ENCODE results near the gene SCT. TPM values are rescaled to one million over a fixed set of nuclear protein-coding genes. Genes with fewer than 3 reads are reported as not detected.

Gene SCT
- total RNA-seq, 2 experiments from 2014 or later = not detected

DNA sequence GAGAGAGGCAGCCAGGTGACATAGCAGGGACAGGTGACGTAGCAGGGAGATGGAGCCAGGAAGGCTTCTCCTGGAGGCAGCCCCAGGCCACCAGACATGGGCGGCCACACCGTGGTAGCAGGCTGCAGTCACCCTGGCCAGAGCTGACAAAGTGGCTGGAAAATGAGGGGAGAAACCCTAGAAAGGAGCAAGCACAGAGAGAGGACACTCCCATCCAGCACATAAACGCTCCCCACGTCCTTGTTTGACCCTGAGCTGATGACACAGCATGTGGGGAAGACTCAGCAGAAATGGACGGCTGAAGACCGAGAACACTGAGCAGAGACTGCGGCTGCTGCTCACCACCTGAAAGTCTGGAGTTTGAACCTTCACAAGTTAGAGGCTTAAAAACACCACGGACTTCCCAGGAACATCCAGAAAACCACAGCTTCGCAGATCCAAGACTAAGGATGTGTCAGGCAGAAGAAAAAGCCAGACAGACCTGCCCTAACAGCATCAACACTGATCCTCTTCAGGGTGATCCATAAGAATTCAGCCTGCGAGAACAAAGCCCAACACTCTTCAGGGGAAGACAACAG, 38.8 kb upstream of the SCT start:
- no peaks in the 10 kb centered on the region for H3K4me1 ChIP-seq (ENCODE audit: insufficient read depth, low read length)
- Mint-ChIP-seq H3K9me3 (no peaks in the 10 kb centered on the region), H3K27me3 (no peaks in the 10 kb centered on the region), H3K4me1 (ENCODE audit: low read depth) (no peaks in the 10 kb centered on the region), H3K4me3 (no peak overlapping the region), H3K27ac (no peak overlapping the region), H3K36me3 (ENCODE audit: low read depth) (peaks cover 22% of the 10 kb centered on the region)
- no peak overlapping the region for H3K27ac ChIP-seq (ENCODE audit: low read depth in 1 of 2, low read length in 2 of 2)
- POLR2A ChIA-PET = no interaction called here
- no peak for ATAC-seq (ENCODE audit: poor library complexity)
- TF ChIP-seq, protein P1, sequence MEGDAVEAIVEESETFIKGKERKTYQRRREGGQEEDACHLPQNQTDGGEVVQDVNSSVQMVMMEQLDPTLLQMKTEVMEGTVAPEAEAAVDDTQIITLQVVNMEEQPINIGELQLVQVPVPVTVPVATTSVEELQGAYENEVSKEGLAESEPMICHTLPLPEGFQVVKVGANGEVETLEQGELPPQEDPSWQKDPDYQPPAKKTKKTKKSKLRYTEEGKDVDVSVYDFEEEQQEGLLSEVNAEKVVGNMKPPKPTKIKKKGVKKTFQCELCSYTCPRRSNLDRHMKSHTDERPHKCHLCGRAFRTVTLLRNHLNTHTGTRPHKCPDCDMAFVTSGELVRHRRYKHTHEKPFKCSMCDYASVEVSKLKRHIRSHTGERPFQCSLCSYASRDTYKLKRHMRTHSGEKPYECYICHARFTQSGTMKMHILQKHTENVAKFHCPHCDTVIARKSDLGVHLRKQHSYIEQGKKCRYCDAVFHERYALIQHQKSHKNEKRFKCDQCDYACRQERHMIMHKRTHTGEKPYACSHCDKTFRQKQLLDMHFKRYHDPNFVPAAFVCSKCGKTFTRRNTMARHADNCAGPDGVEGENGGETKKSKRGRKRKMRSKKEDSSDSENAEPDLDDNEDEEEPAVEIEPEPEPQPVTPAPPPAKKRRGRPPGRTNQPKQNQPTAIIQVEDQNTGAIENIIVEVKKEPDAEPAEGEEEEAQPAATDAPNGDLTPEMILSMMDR (IDR thresholded peaks at IDR 0.05) = no peak
- CTCF ChIA-PET = no interaction called here
- no peak for DNase-seq
- no peaks in the 10 kb centered on the region for H3K9me3 ChIP-seq (ENCODE audit: control insufficient read depth in 1 of 2, insufficient read depth in 1 of 2, low read length in 2 of 2)
- H3K4me3 ChIP-seq (ENCODE audit: low read length) = no peak overlapping the region
- H3K27me3 ChIP-seq (ENCODE audit: control insufficient read depth in 1 of 2, insufficient read depth in 2 of 2, low read length in 2 of 2) = no peaks in the 10 kb centered on the region
- intact Hi-C loops (cut with DNase I, micrococcal nuclease) = no loop called here
- peaks cover 6% of the 10 kb centered on the region for H3K36me3 ChIP-seq (ENCODE audit: insufficient read depth, low read length)

DNA sequence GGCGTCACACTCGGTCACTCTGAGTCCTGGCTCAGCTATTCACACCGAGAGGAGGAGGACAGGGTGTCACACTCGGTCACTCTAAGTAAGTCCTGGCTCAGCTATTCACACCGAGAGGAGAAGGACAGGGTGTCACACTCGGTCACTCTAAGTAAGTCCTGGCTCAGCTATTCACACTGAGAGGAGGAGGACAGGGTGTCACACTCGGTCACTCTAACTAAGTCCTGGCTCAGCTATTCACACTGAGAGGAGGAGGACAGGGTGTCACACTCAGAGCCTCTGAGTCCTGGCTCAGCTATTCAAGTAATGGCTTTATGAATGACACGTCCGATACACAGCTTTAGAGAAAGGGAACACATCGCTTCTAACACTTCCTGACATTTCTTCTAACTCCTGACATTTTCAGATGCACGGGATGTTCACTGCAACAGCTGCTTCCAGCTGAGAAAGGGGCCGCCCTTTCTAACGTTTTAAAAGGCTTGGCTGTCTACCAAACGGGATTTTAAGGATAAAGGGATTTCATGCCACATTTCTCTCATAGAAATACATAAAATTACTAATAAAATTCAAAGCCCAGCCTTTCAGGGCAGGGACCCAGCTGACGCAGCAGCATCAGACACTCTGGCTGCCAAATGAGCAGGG, 38.2 kb upstream of the SCT start:
- TF ChIP-seq, protein P1 (IDR thresholded peaks at IDR 0.05) = no peak
- Mint-ChIP-seq H3K27ac (no peak overlapping the region), H3K4me3 (no peak overlapping the region), H3K27me3 (no peaks in the 10 kb centered on the region), H3K4me1 (ENCODE audit: low read depth) (no peaks in the 10 kb centered on the region), H3K9me3 (no peaks in the 10 kb centered on the region), H3K36me3 (ENCODE audit: low read depth) (peaks cover 22% of the 10 kb centered on the region)
- ATAC-seq (ENCODE audit: poor library complexity) (no peak), DNase-seq (no peak)
- POLR2A ChIA-PET = no interaction called here
- intact Hi-C loops (cut with DNase I, micrococcal nuclease) = no loop called here
- Histone ChIP-seq H3K36me3 (ENCODE audit: insufficient read depth, low read length) (peaks cover 11% of the 10 kb centered on the region), H3K4me1 (ENCODE audit: insufficient read depth, low read length) (no peaks in the 10 kb centered on the region), H3K27ac (ENCODE audit: low read depth in 1 of 2, low read length in 2 of 2) (no peak overlapping the region), H3K27me3 (ENCODE audit: control insufficient read depth in 1 of 2, insufficient read depth in 2 of 2, low read length in 2 of 2) (no peaks in the 10 kb centered on the region), H3K4me3 (ENCODE audit: low read length) (no peak overlapping the region), H3K9me3 (ENCODE audit: control insufficient read depth in 1 of 2, insufficient read depth in 1 of 2, low read length in 2 of 2) (no peaks in the 10 kb centered on the region)
- CTCF ChIA-PET = no interaction called here

DNA sequence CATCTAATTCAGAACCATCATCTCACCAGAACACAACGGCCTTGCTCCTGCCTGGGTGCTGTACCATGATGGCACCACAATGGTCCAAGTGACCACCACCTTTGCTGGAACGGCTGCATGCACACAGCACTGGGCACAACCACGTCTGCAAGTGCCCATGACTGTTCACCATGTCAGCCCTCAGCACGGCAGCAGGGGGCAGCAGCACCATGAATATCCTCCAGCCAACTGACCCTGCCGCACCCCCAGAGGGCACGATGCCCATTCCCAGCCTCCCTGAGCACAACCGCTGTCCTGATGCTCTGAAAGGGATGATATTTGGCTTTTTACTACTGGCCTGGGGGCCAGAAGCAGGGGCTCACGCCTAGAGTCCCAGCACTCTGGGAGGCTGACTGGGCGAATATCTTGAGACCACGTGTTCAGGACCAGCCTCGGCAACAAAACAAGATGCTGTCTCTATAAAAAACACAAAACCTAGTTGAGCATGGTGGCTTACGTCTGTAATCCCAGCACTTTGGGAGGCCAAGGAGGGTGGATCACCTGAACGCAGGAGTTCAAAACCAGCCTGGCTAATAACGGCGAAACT, 35.8 kb upstream of the SCT start:
- Histone ChIP-seq H3K27me3 (ENCODE audit: control insufficient read depth in 1 of 2, insufficient read depth in 2 of 2, low read length in 2 of 2) (no peaks in the 10 kb centered on the region), H3K4me1 (ENCODE audit: insufficient read depth, low read length) (no peaks in the 10 kb centered on the region), H3K36me3 (ENCODE audit: insufficient read depth, low read length) (peaks cover 31% of the 10 kb centered on the region), H3K4me3 (ENCODE audit: low read length) (no peak overlapping the region), H3K9me3 (ENCODE audit: control insufficient read depth in 1 of 2, insufficient read depth in 1 of 2, low read length in 2 of 2) (no peaks in the 10 kb centered on the region), H3K27ac (ENCODE audit: low read depth in 1 of 2, low read length in 2 of 2) (no peak overlapping the region)
- CTCF ChIA-PET = interaction anchor here (0.9 to 1.7 kb wide), 2 partner anchors 63 to 108 kb away, joined by 3 to 6 read pairs; no protein-coding TSS in a partner anchor
- POLR2A ChIA-PET = no interaction called here
- peaks cover 27% of the 10 kb centered on the region for H3K36me3 Mint-ChIP-seq (ENCODE audit: low read depth)
- H3K4me1 Mint-ChIP-seq (ENCODE audit: low read depth) = no peaks in the 10 kb centered on the region
- DNase-seq (peak in 11 of 14 experiments; percentile 17 to 68 (median 32)), ATAC-seq (ENCODE audit: poor library complexity) (peak; percentile 66)
- intact Hi-C loops (cut with DNase I, micrococcal nuclease) = loop anchor here (1.0 to 2.0 kb wide), 4 partner anchors 60 to 103 kb away; no protein-coding TSS in a partner anchor
- TF ChIP-seq, protein P1 (IDR thresholded peaks at IDR 0.05) = peak; percentile 76
- H3K4me3 Mint-ChIP-seq = no peak overlapping the region
- H3K27ac Mint-ChIP-seq = no peak overlapping the region
- H3K9me3 Mint-ChIP-seq = no peaks in the 10 kb centered on the region
- H3K27me3 Mint-ChIP-seq = no peaks in the 10 kb centered on the region

Data from CD4-positive, alpha-beta T cell (primary cell).